CD4-positive, alpha-beta T cell treated with Interleukin-1 beta for 1 hour (primary cell): ENCODE measurements around the gene HCRTR1.

ENCODE experiments used
- DNase-seq, 2 donors: peaks; one replicate each; pipeline ENCODE4 v3.0.0-alpha.2; 2020 to 2022

The HCRTR1 gene

GRCh38 chr1:31668303-31668883, 50.9 kb downstream of the HCRTR1 start:
- no peak for DNase-seq

- DNase-seq, result no peak
Measured at GRCh38 chr1:31669433-31669785, 51.9 kb downstream of the HCRTR1 start.

- DNase-seq, result peak; percentile 17 to 26
Measured at GRCh38 chr1:31669786-31670592, 52.5 kb downstream of the HCRTR1 start.

GRCh38 chr1:31670593-31670964, 53.1 kb downstream of the HCRTR1 start:
- DNase-seq, result no peak

- DNase-seq, result no peak
Measured at GRCh38 chr1:31671147-31671546, 53.7 kb downstream of the HCRTR1 start.

- no peak for DNase-seq
Measured at GRCh38 chr1:31671561-31672201, 54.2 kb downstream of the HCRTR1 start.

GRCh38 chr1:31672986-31673385, 55.5 kb downstream of the HCRTR1 start:
- DNase-seq, result no peak

GRCh38 chr1:31673433-31673832, 55.9 kb downstream of the HCRTR1 start:
- DNase-seq, result no peak

GRCh38 chr1:31674626-31675025, 57.1 kb downstream of the HCRTR1 start:
- no peak for DNase-seq

GRCh38 chr1:31675161-31675560, 57.7 kb downstream of the HCRTR1 start:
- DNase-seq, result no peak

GRCh38 chr1:31675756-31676155, 58.3 kb downstream of the HCRTR1 start:
- no peak for DNase-seq
